K562 (cell line): Measurements from ENCODE around the gene AADAC.

Experiments used
- ATF1 ChIP-seq, 2 experiments: fragments of 450-650 bp in 1 of 2; IDR thresholded peaks; 2 replicates each; pipeline ENCODE4 v1.6.1; 2016; ENCODE audit warnings: missing compliant biosample characterization in 1 of 2, missing genetic modification characterization in 1 of 2
- EZH2 ChIP-seq: IDR thresholded peaks from 2 replicates; pipeline ENCODE4 v1.6.1; 2012; ENCODE audit warnings: low read depth, mild to moderate bottlenecking, inconsistent platforms, low read length, borderline replicate concordance
- GATAD2A ChIP-seq: fragments of 450-650 bp; IDR thresholded peaks from 2 replicates; pipeline ENCODE4 v1.6.1; 2017
- HNRNPK ChIP-seq: fragments of 200-400 bp; formaldehyde crosslinking; IDR thresholded peaks from one replicate; pipeline ENCODE4 v1.6.1; 2018; ENCODE audit warnings: mild to moderate bottlenecking, low read depth, low read length; ENCODE audit not compliant: poor library complexity, severe bottlenecking
- LEF1 ChIP-seq: fragments of 450-650 bp; IDR thresholded peaks from 2 replicates; pipeline ENCODE4 v1.6.1; 2016; ENCODE audit warnings: mild to moderate bottlenecking
- NONO ChIP-seq, 2 experiments: fragments of 200-400 bp in 1 of 2; fragments of 450-650 bp in 1 of 2; formaldehyde crosslinking in 1 of 2; IDR thresholded peaks; 2 replicates each; pipeline ENCODE4 v1.6.1; 2017; ENCODE audit warnings: low read depth in 2 of 2, mild to moderate bottlenecking in 2 of 2, moderate library complexity in 2 of 2, low read length in 1 of 2
- POLR2A ChIP-seq: fragments of 450-650 bp; conservative IDR thresholded peaks from 2 replicates; pipeline ENCODE4 v1.6.1; 2016
- POLR2AphosphoS2 ChIP-seq: IDR thresholded peaks from 2 replicates; pipeline ENCODE4 v1.6.1; 2012; ENCODE audit warnings: low read length, improper control_type of control experiment
- POLR2G ChIP-seq: fragments of 200-400 bp; formaldehyde crosslinking; IDR thresholded peaks from 2 replicates; pipeline ENCODE4 v1.6.1; 2017; ENCODE audit warnings: low read depth, mild to moderate bottlenecking, antibody characterized with exemption, low read length, moderate library complexity
- PTRF ChIP-seq: fragments of 450-650 bp; IDR thresholded peaks from 2 replicates; pipeline ENCODE4 v1.6.1; 2016; ENCODE audit warnings: mild to moderate bottlenecking, missing genetic modification characterization, missing compliant biosample characterization
- U2AF1 ChIP-seq: fragments of 200-400 bp; formaldehyde crosslinking; optimal IDR thresholded peaks from 2 replicates; pipeline ENCODE3; 2017; ENCODE audit warnings: mild to moderate bottlenecking, low read depth, low read length, moderate library complexity
- ZNF778 ChIP-seq: fragments of 450-650 bp; formaldehyde crosslinking; IDR thresholded peaks from 2 replicates; pipeline ENCODE4 v1.4.0; 2020; ENCODE audit warnings: mild to moderate bottlenecking, moderate library complexity
- TF ChIP-seq, protein P1 (sequence below): IDR thresholded peaks from 3 replicates; pipeline ENCODE4 v1.6.1; 2011; ENCODE audit warnings: borderline replicate concordance, mild to moderate bottlenecking, moderate library complexity; ENCODE audit not compliant: insufficient read length; ENCODE audit errors: extremely low read depth
- TF ChIP-seq, protein P2 (sequence below), 2 experiments: fragments of 450-650 bp in 1 of 2; sonication (generic) in 1 of 2; formaldehyde crosslinking in 1 of 2; IDR thresholded peaks; 2 replicates each; pipeline versions ENCODE4 v1.7.1 to v1.9.0; 2016 to 2022; ENCODE audit warnings: inconsistent platforms in 1 of 2, mild to moderate bottlenecking in 1 of 2, missing genetic modification reagents in 1 of 2

- no peak for TF ChIP-seq PTRF (tag)
- no peak for TF ChIP-seq HNRNPK
- no peak for TF ChIP-seq POLR2A
- no peak for TF ChIP-seq ATF1 (CRISPR knock-in tag; IDR thresholded peaks at IDR 0.05)
- TF ChIP-seq ATF1 (tag; IDR thresholded peaks at IDR 0.05), result no peak
- TF ChIP-seq ZNF778 (CRISPR knock-in tag), result no peak
- TF ChIP-seq, protein P1, sequence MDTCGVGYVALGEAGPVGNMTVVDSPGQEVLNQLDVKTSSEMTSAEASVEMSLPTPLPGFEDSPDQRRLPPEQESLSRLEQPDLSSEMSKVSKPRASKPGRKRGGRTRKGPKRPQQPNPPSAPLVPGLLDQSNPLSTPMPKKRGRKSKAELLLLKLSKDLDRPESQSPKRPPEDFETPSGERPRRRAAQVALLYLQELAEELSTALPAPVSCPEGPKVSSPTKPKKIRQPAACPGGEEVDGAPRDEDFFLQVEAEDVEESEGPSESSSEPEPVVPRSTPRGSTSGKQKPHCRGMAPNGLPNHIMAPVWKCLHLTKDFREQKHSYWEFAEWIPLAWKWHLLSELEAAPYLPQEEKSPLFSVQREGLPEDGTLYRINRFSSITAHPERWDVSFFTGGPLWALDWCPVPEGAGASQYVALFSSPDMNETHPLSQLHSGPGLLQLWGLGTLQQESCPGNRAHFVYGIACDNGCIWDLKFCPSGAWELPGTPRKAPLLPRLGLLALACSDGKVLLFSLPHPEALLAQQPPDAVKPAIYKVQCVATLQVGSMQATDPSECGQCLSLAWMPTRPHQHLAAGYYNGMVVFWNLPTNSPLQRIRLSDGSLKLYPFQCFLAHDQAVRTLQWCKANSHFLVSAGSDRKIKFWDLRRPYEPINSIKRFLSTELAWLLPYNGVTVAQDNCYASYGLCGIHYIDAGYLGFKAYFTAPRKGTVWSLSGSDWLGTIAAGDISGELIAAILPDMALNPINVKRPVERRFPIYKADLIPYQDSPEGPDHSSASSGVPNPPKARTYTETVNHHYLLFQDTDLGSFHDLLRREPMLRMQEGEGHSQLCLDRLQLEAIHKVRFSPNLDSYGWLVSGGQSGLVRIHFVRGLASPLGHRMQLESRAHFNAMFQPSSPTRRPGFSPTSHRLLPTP, result no peak
- TF ChIP-seq, protein P2, sequence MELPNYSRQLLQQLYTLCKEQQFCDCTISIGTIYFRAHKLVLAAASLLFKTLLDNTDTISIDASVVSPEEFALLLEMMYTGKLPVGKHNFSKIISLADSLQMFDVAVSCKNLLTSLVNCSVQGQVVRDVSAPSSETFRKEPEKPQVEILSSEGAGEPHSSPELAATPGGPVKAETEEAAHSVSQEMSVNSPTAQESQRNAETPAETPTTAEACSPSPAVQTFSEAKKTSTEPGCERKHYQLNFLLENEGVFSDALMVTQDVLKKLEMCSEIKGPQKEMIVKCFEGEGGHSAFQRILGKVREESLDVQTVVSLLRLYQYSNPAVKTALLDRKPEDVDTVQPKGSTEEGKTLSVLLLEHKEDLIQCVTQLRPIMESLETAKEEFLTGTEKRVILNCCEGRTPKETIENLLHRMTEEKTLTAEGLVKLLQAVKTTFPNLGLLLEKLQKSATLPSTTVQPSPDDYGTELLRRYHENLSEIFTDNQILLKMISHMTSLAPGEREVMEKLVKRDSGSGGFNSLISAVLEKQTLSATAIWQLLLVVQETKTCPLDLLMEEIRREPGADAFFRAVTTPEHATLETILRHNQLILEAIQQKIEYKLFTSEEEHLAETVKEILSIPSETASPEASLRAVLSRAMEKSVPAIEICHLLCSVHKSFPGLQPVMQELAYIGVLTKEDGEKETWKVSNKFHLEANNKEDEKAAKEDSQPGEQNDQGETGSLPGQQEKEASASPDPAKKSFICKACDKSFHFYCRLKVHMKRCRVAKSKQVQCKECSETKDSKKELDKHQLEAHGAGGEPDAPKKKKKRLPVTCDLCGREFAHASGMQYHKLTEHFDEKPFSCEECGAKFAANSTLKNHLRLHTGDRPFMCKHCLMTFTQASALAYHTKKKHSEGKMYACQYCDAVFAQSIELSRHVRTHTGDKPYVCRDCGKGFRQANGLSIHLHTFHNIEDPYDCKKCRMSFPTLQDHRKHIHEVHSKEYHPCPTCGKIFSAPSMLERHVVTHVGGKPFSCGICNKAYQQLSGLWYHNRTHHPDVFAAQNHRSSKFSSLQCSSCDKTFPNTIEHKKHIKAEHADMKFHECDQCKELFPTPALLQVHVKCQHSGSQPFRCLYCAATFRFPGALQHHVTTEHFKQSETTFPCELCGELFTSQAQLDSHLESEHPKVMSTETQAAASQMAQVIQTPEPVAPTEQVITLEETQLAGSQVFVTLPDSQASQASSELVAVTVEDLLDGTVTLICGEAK (IDR thresholded peaks at IDR 0.05), result no peak
- TF ChIP-seq, protein P2 (CRISPR knock-in tag; IDR thresholded peaks at IDR 0.05), result no peak
- no peak for TF ChIP-seq NONO (IDR thresholded peaks at IDR 0.05; ENCODE audit: low read depth in 2 of 2, low read length in 1 of 2)
- no peak for TF ChIP-seq GATAD2A
- TF ChIP-seq POLR2AphosphoS2, result no peak
- TF ChIP-seq LEF1, result peak; percentile 68; the same call in 1 of the 2 replicates
- no peak for TF ChIP-seq U2AF1
- TF ChIP-seq EZH2, result no peak
- no peak for TF ChIP-seq POLR2G
Observed at GRCh38 chr3:151875759-151876158, 61.8 kb downstream of the AADAC start.
